ENCODE measurements around the gene VAPA.

- TF ChIP-seq, protein P1, sequence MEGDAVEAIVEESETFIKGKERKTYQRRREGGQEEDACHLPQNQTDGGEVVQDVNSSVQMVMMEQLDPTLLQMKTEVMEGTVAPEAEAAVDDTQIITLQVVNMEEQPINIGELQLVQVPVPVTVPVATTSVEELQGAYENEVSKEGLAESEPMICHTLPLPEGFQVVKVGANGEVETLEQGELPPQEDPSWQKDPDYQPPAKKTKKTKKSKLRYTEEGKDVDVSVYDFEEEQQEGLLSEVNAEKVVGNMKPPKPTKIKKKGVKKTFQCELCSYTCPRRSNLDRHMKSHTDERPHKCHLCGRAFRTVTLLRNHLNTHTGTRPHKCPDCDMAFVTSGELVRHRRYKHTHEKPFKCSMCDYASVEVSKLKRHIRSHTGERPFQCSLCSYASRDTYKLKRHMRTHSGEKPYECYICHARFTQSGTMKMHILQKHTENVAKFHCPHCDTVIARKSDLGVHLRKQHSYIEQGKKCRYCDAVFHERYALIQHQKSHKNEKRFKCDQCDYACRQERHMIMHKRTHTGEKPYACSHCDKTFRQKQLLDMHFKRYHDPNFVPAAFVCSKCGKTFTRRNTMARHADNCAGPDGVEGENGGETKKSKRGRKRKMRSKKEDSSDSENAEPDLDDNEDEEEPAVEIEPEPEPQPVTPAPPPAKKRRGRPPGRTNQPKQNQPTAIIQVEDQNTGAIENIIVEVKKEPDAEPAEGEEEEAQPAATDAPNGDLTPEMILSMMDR (IDR thresholded peaks at IDR 0.05) = no peak
- TF ChIP-seq ZFX (IDR thresholded peaks at IDR 0.05; ENCODE audit: borderline replicate concordance) = no peak
Observed at GRCh38 chr18:9910071-9910470, 3.7 kb upstream of the VAPA start.

Measured in 22Rv1 (cell line).